Skeletal muscle tissue (tissue), 4 donors: ENCODE results near the gene ASTE1. TPM values are rescaled to one million over a fixed set of nuclear protein-coding genes. Genes with fewer than 3 reads are reported as not detected.

Experiments
- H3K27ac ChIP-seq: one replicate; pipeline ENCODE4 v1.7.0; 2013; ENCODE audit warnings: mild to moderate bottlenecking, low read depth, low read length, inconsistent platforms
- H3K27me3 ChIP-seq, 3 donors: one replicate each; pipeline ENCODE4 v1.7.0; 2013; ENCODE audit warnings: low read length in 3 of 3; ENCODE audit not compliant: control insufficient read depth in 3 of 3, insufficient read depth in 3 of 3
- H3K36me3 ChIP-seq, 3 donors: one replicate each; pipeline ENCODE4 v1.7.0; 2013; ENCODE audit warnings: low read length in 3 of 3; ENCODE audit not compliant: control insufficient read depth in 3 of 3, insufficient read depth in 3 of 3
- H3K4me1 ChIP-seq, 3 donors: one replicate each; pipeline ENCODE4 v1.7.0; 2013; ENCODE audit warnings: low read length in 3 of 3, mild to moderate bottlenecking in 3 of 3; ENCODE audit not compliant: control insufficient read depth in 3 of 3, insufficient read depth in 3 of 3
- H3K4me3 ChIP-seq, 3 donors: one replicate each; pipeline ENCODE4 v1.7.0; 2013; ENCODE audit warnings: low read length in 3 of 3
- H3K9ac ChIP-seq, 3 donors: one replicate each; pipeline ENCODE4 v1.7.0; 2013; ENCODE audit warnings: low read length in 3 of 3, mild to moderate bottlenecking in 3 of 3, moderate library complexity in 2 of 3, low read depth in 1 of 3
- H3K9me3 ChIP-seq, 3 donors: one replicate each; pipeline ENCODE4 v1.7.0; 2013; ENCODE audit warnings: low read length in 3 of 3; ENCODE audit not compliant: control insufficient read depth in 3 of 3
- total RNA-seq: library from RNA; depleted of rRNA; stranded (reverse); fragments of >200 nt; gene quantifications from one replicate; pipeline ENCODE4 v1.2.3, GENCODE V29; 2014
- donor health status: Osteomylitis.

The ASTE1 gene
- total RNA-seq, 1 donor from 2014 or later: 5.2 TPM

GRCh38 chr3:130963878-130964277 is 62.7 kb downstream of the ASTE1 start:
- Histone ChIP-seq H3K36me3 (peaks cover 4 to 48% (median 11%) of the 10 kb centered on the region in 3 donors), H3K27ac (no peak overlapping the region), H3K4me3 (no peak overlapping the region), H3K4me1 (no peaks in the 10 kb centered on the region), H3K9me3 (no peaks in the 10 kb centered on the region), H3K9ac (no peak overlapping the region), H3K27me3 (no peaks in the 10 kb centered on the region)

Other genes with a start within 250 kb of the ASTE1 start
- 106 TPM for gene ATP2C1, start 132.7 kb downstream of the ASTE1 start, total RNA-seq
- 20.9 TPM for gene NEK11, start 52 bp upstream of the ASTE1 start, total RNA-seq